ENCODE data around the gene TM9SF4.
"Not testable (repeated sequence)": the region's sequence is repeated elsewhere in the genome, so short reads cannot be mapped to it uniquely, and the experiment has no call there.

TM9SF4 gene

GRCh38 chr20:32192698-32193097 lies 83.2 kb downstream of the TM9SF4 start:
- no peak for DNase-seq

GRCh38 chr20:32193336-32193735 lies 83.8 kb downstream of the TM9SF4 start:
- DNase-seq = not testable (repeated sequence)

- no peak for DNase-seq
Measured at GRCh38 chr20:32193996-32194395, 84.5 kb downstream of the TM9SF4 start.

- no peak for DNase-seq
Measured at GRCh38 chr20:32195581-32195980, 86.1 kb downstream of the TM9SF4 start.

GRCh38 chr20:32196613-32197012 lies 87.1 kb downstream of the TM9SF4 start:
- not testable (repeated sequence) for DNase-seq

GRCh38 chr20:32197136-32197535 lies 87.6 kb downstream of the TM9SF4 start:
- not testable (repeated sequence) for DNase-seq

GRCh38 chr20:32199006-32199405 lies 89.5 kb downstream of the TM9SF4 start:
- DNase-seq = no peak

- no peak for DNase-seq
Measured at GRCh38 chr20:32201296-32201976, 91.9 kb downstream of the TM9SF4 start.

GRCh38 chr20:32201977-32202363 lies 92.5 kb downstream of the TM9SF4 start:
- no peak for DNase-seq

- no peak for DNase-seq
Measured at GRCh38 chr20:32203356-32204204, 94.1 kb downstream of the TM9SF4 start.

GRCh38 chr20:32204205-32205109 lies 94.9 kb downstream of the TM9SF4 start:
- DNase-seq = peak; percentile 61 to 63

GRCh38 chr20:32205110-32205842 lies 95.8 kb downstream of the TM9SF4 start:
- DNase-seq = no peak

- DNase-seq = peak in 1 of 2 donors; percentile 19
Measured at GRCh38 chr20:32205843-32206759, 96.6 kb downstream of the TM9SF4 start.

- DNase-seq = peak in 1 of 2 donors; percentile 16
Measured at GRCh38 chr20:32206760-32207625, 97.5 kb downstream of the TM9SF4 start.

- DNase-seq = peak; percentile 86 to 88
Measured at GRCh38 chr20:32207626-32208498, 98.3 kb downstream of the TM9SF4 start, which contains the start of the genes PLAGL2 and POFUT1. PLAGL2 (minus strand) TSS chr20:32207743; CDS start chr20:32202178, 5,565 bp downstream. POFUT1 (plus strand) TSS chr20:32207880; CDS start chr20:32207942, 62 bp downstream.

- DNase-seq = no peak
Measured at GRCh38 chr20:32208499-32209154, 99.1 kb downstream of the TM9SF4 start.

GRCh38 chr20:32209850-32210605 lies 100.5 kb downstream of the TM9SF4 start:
- DNase-seq = no peak

- DNase-seq = no peak
Measured at GRCh38 chr20:32213870-32214269, 104.4 kb downstream of the TM9SF4 start.

Measured in activated CD4-positive, alpha-beta T cell treated with anti-CD3 and anti-CD28 coated beads for 4 hours (primary cell).